ENCODE measurements around the gene TXNRD2. TPM values are rescaled to one million over a fixed set of nuclear protein-coding genes. Genes with fewer than 3 reads are reported as not detected.

Gene TXNRD2
- total RNA-seq, 2 donors from 2014 or later: 14.1 to 21.4 TPM

- H3K36me3 Mint-ChIP-seq (ENCODE audit: low read depth): no peaks in the 10 kb centered on the region
- H3K27ac Mint-ChIP-seq: no peak overlapping the region
- H3K27me3 Mint-ChIP-seq: no peaks in the 10 kb centered on the region
- no peak overlapping the region for H3K4me3 Mint-ChIP-seq
- H3K4me1 Mint-ChIP-seq: no peaks in the 10 kb centered on the region
- ATAC-seq (replicated peaks): no peak
- no peaks in the 10 kb centered on the region for H3K9me3 Mint-ChIP-seq
Observed at GRCh38 chr22:19973551-19974267, 32.1 kb upstream of the TXNRD2 start.

DNA sequence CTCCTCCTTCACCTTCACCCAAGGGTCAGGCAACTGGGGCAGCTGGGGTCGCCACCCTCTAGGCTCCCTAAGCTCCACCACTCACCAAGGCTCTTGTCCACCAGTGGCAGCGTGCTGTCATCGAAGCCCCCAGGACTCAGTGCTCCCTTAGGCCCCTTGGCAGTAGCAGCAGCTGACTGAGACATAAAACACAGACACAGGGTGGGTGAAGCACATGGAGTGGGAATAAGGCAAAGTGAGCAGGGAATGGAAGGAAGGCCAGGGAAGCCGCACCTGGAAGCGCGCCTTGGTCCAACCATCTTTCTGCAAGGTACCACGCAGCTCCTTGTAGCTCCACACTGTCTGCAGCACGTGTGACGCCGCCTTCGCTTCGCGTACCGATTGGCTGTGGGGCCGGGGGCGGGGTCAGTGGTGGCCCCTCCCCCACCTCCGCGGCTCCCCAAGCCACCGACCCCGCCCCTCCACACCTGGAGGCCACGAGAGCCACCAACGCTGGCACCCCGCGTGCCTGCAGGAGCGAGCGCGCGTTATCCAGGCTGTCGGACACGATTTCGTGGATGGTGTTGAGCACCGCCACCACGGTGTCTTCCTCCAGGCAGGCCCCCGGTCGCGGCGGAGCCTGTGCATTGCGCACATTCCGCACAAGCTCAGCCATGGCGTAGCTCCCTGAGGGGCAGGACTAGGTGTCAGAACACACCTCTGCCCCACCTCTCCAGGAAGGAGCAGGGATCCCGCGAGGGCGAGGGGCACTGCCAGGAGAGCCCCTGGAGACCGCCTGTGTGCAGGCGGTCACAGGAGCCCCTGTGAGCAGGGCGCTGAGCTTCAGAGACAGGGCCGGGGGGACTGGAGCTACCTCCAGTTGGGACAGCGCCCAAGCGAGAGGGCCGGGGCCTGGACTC is 31.3 kb upstream of the TXNRD2 start:
- ATAC-seq (replicated peaks): no peak
- Mint-ChIP-seq H3K4me1 (no peaks in the 10 kb centered on the region), H3K4me3 (no peak overlapping the region), H3K36me3 (ENCODE audit: low read depth) (peaks cover under 1% of the 10 kb centered on the region), H3K27me3 (no peaks in the 10 kb centered on the region), H3K27ac (no peak overlapping the region), H3K9me3 (no peaks in the 10 kb centered on the region)

GRCh38 chr22:19972251-19972650 is 30.6 kb upstream of the TXNRD2 start:
- H3K27ac Mint-ChIP-seq: peak overlapping the region; percentile 69
- H3K27me3 Mint-ChIP-seq: no peaks in the 10 kb centered on the region
- no peaks in the 10 kb centered on the region for H3K4me1 Mint-ChIP-seq

DNA sequence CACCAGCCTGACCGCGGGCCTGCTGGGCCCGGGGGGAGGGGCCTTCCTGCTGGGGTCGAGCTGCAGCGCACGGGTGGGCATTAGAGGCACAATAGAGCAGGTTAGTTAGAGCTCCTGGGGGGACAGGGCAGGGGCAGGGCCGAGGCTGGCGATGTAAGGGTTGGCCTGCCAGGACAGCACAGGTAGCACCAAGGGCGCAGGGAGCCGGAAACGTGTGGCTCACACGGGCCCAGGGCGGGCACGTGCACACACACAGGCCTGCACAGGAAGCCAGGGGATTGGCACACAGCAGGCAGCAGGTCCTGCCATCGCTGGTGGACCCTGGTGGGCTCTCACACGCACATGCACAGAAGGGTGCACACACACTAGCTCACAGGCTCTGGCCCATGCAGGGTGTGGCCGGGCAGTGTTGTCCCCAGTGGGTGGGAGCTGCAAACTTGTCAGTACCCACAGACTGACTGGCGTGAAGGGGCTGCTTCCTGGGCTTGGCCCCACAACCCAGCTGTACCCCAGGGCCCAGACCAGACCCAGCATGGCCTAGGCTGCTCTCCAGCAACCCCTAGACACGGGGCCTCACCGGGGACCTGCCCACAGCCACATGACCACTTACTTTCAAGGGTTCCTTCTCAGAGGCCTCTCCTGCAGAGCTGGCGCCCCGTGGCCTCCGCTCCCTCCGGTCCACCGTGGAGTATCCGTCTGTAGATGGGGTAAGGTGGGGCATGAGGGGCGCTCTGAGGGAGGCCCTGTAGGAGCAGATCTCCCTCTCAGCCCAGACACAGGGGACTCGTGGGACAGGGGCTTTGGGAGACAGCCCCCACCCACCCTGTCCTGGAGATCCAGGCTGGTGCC is 29.9 kb upstream of the TXNRD2 start:
- H3K27ac Mint-ChIP-seq: peak overlapping the region; percentile 69
- peaks cover 11% of the 10 kb centered on the region for H3K36me3 Mint-ChIP-seq (ENCODE audit: low read depth)
- no peak overlapping the region for H3K4me3 Mint-ChIP-seq
- no peak for ATAC-seq (replicated peaks)
- H3K9me3 Mint-ChIP-seq: no peaks in the 10 kb centered on the region
- no peaks in the 10 kb centered on the region for H3K4me1 Mint-ChIP-seq
- H3K27me3 Mint-ChIP-seq: no peaks in the 10 kb centered on the region

More at GRCh38 chr22:19972251-19972650, 30.6 kb upstream of the TXNRD2 start:
- ATAC-seq (replicated peaks): no peak
- Mint-ChIP-seq H3K9me3 (no peaks in the 10 kb centered on the region), H3K36me3 (ENCODE audit: low read depth) (peaks cover 7% of the 10 kb centered on the region), H3K4me3 (no peak overlapping the region)

- Mint-ChIP-seq H3K36me3 (ENCODE audit: low read depth) (peaks cover 11% of the 10 kb centered on the region), H3K4me3 (no peak overlapping the region), H3K27ac (no peak overlapping the region), H3K9me3 (no peaks in the 10 kb centered on the region), H3K27me3 (no peaks in the 10 kb centered on the region), H3K4me1 (no peaks in the 10 kb centered on the region)
- peak; percentile 84 for ATAC-seq (replicated peaks)
Observed at GRCh38 chr22:19970479-19971275, 29.1 kb upstream of the TXNRD2 start.

DNA sequence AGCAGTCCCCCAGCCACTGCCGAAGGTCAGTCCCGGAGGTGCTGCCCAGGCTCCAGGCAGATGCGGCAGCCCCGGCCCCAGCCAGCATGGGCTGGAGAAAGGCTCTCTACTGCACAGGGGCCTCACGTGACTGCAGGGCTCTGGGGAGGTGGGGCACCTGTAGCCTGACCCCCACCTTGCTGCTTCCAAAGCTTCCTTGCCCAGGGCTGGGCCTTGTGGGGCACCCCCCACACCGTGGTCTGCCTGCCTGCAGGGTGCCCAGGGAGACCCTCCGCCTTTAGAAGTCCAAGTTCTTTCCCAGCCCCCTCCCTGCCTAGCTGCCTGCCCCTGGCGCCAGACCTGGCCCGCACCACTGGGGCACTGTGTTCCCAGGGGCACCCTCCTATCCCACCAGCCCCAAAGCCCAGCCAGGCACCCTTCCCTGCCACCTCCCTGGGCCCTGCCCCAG is 28.4 kb upstream of the TXNRD2 start:
- Mint-ChIP-seq H3K27me3 (no peaks in the 10 kb centered on the region), H3K4me1 (no peaks in the 10 kb centered on the region), H3K36me3 (ENCODE audit: low read depth) (peaks cover 11% of the 10 kb centered on the region), H3K4me3 (no peak overlapping the region), H3K9me3 (no peaks in the 10 kb centered on the region), H3K27ac (no peak overlapping the region)
- peak; percentile 22 for ATAC-seq (replicated peaks)

DNA sequence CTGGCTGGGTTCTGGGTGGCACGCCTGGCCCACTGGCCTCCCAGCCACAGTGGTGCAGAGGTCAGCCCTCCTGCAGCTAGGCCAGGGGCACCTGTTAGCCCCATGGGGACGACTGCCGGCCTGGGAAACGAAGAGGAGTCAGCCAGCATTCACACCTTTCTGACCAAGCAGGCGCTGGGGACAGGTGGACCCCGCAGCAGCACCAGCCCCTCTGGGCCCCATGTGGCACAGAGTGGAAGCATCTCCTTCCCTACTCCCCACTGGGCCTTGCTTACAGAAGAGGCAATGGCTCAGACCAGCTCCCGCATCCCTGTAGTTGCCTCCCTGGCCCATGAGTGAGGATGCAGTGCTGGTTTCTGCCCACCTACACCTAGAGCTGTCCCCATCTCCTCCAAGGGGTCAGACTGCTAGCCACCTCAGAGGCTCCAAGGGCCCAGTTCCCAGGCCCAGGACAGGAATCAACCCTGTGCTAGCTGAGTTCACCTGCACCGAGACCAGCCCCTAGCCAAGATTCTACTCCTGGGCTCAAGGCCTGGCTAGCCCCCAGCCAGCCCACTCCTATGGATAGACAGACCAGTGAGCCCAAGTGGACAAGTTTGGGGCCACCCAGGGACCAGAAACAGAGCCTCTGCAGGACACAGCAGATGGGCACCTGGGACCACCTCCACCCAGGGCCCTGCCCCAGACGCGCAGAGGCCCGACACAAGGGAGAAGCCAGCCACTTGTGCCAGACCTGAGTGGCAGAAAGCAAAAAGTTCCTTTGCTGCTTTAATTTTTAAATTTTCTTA is 27.7 kb upstream of the TXNRD2 start:
- Mint-ChIP-seq H3K36me3 (ENCODE audit: low read depth) (peaks cover 11% of the 10 kb centered on the region), H3K9me3 (no peaks in the 10 kb centered on the region), H3K4me3 (no peak overlapping the region), H3K27me3 (no peaks in the 10 kb centered on the region), H3K4me1 (no peaks in the 10 kb centered on the region), H3K27ac (no peak overlapping the region)
- ATAC-seq (replicated peaks): no peak

DNA sequence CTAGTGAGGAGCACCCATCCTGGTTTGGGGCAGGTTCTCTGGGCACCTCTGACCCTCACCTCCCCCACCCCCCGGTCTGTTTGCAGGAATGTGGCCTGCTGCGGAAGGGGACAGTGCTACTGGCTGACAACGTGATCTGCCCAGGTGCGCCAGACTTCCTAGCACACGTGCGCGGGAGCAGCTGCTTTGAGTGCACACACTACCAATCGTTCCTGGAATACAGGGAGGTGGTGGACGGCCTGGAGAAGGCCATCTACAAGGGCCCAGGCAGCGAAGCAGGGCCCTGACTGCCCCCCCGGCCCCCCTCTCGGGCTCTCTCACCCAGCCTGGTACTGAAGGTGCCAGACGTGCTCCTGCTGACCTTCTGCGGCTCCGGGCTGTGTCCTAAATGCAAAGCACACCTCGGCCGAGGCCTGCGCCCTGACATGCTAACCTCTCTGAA is 26.9 kb upstream of the TXNRD2 start:
- no peak for ATAC-seq (replicated peaks)
- Mint-ChIP-seq H3K36me3 (ENCODE audit: low read depth) (peaks cover 11% of the 10 kb centered on the region), H3K27ac (no peak overlapping the region), H3K4me3 (no peak overlapping the region), H3K9me3 (no peaks in the 10 kb centered on the region), H3K4me1 (no peaks in the 10 kb centered on the region), H3K27me3 (no peaks in the 10 kb centered on the region)

DNA sequence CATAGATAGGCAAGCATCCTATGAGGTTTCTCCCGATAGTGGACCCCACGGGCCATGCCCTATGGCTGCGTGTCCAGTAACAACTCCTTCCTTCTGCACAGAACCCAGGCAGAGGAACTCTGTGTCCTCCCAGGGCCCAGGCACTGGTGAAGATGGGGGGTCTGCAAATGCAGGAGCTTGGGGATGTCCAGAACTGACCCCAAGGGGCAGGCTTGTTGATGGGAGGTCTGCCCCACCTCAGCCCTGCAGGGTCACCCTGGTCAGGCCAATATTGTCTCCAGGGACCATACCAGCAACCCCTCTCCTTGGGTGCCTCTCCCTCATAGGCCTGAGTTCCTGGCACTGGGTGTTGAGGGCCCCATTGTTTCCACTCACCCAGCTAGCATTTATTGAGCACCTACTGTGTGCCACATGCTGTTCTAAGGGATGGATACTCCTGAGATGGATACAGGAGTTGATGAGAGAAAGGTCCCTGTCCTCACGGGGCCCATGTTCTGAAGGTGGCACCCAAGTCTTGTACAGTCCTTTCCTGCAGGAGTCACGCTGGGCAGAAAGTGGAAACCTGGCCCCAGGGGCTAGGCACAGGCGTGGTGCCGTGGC is 26.3 kb upstream of the TXNRD2 start:
- H3K27me3 Mint-ChIP-seq: no peaks in the 10 kb centered on the region
- ATAC-seq (replicated peaks): no peak
- H3K4me1 Mint-ChIP-seq: no peaks in the 10 kb centered on the region
- H3K9me3 Mint-ChIP-seq: no peaks in the 10 kb centered on the region
- no peak overlapping the region for H3K4me3 Mint-ChIP-seq
- peaks cover 11% of the 10 kb centered on the region for H3K36me3 Mint-ChIP-seq (ENCODE audit: low read depth)
- no peak overlapping the region for H3K27ac Mint-ChIP-seq

DNA sequence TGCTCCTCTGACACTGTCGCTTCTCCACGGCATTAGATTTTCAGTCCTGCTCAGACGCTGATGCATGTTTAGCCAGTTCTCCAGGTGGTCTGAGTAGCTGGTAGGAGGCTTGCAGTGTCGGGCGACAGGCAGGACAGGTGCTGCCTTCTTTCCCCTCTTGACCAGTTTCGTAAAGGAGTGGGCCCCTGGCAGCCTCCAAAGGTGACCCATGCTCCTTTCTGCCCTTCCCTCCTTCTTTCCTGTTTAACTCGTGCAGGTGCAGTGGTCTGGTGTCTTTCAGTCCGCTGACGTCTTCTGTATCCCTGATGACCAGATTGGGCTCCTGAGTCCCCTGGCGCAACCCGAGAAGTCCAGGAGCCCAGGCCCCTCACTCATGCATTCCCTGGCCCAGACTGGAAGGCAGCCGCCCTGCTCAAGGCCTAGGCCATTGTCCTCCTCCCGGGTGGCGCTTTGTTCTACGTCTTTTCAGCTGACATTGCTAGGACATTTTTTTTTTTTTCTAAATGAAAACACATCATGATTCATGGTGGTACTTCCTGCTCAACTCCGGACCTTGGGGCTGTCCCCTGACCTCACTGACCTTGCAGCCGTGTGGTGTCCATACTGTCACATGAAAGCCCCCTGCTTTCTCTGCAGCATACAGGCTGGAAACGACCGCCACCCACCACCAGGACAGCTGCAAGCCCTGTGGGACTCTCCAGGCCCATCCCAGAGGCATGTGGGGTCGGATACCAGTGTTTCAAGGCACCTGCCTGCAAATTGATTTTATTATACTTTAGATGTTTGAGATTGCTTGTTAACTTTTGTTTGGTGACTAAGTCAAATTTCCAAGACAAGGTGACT is 25.5 kb upstream of the TXNRD2 start:
- Mint-ChIP-seq H3K27ac (peak overlapping the region; percentile 59), H3K36me3 (ENCODE audit: low read depth) (peaks cover 11% of the 10 kb centered on the region), H3K9me3 (no peaks in the 10 kb centered on the region), H3K4me1 (no peaks in the 10 kb centered on the region), H3K4me3 (no peak overlapping the region), H3K27me3 (no peaks in the 10 kb centered on the region)
- ATAC-seq (replicated peaks): no peak

- Mint-ChIP-seq H3K9me3 (no peaks in the 10 kb centered on the region), H3K36me3 (ENCODE audit: low read depth) (peaks cover 11% of the 10 kb centered on the region), H3K27me3 (no peaks in the 10 kb centered on the region), H3K4me1 (no peaks in the 10 kb centered on the region), H3K4me3 (no peak overlapping the region), H3K27ac (no peak overlapping the region)
- no peak for ATAC-seq (replicated peaks)
Observed at GRCh38 chr22:19965771-19966709, 24.4 kb upstream of the TXNRD2 start.
